Transverse colon (tissue), 4 donors: ENCODE results near the gene KRT34. TPM values are rescaled to one million over a fixed set of nuclear protein-coding genes. Genes with fewer than 3 reads are reported as not detected.

Source experiments
- DNase-seq: peaks from one replicate; pipeline ENCODE4 v3.0.0-alpha.2; 2019
- H3K27ac ChIP-seq, 4 donors: fragments of 200-600 bp; sonication (generic); 2 replicates each; pipeline ENCODE4 v1.5.1; 2016 to 2018; ENCODE audit warnings: inconsistent platforms in 4 of 4
- H3K27me3 ChIP-seq: fragments of 200-600 bp; sonication (generic); 2 replicates; pipeline ENCODE4 v1.5.1; 2017; ENCODE audit warnings: inconsistent platforms
- H3K36me3 ChIP-seq, 4 donors: fragments of 200-600 bp; sonication (generic); 2 replicates each; pipeline ENCODE4 v1.5.1; 2017 to 2019; ENCODE audit warnings: inconsistent platforms in 4 of 4
- H3K4me1 ChIP-seq, 4 donors: fragments of 200-600 bp; sonication (generic); 2 replicates each; pipeline ENCODE4 v1.5.1; 2017 to 2020; ENCODE audit warnings: inconsistent platforms in 4 of 4
- H3K4me3 ChIP-seq, 4 donors: fragments of 200-600 bp; sonication (generic); 1 replicate in 1 of 4; 2 replicates in 3 of 4; pipeline versions ENCODE4 v1.5.1 to v1.6.1; 2017 to 2019; ENCODE audit warnings: inconsistent platforms in 4 of 4
- H3K9me3 ChIP-seq, 2 donors: fragments of 200-600 bp; sonication (generic); 2 replicates each; pipeline ENCODE4 v1.5.1; 2017 to 2019; ENCODE audit warnings: inconsistent platforms in 2 of 2
- EP300 ChIP-seq: sonication (generic); formaldehyde crosslinking; IDR thresholded peaks from one replicate; pipeline ENCODE4 v1.6.1; 2017; ENCODE audit warnings: antibody characterized with exemption, low read depth
- POLR2A ChIP-seq: fragments of 450-650 bp; IDR thresholded peaks from one replicate; pipeline ENCODE4 v1.6.1; 2016; ENCODE audit warnings: antibody characterized with exemption, mild to moderate bottlenecking, moderate library complexity
- POLR2AphosphoS5 ChIP-seq, 3 donors: sonication (generic); formaldehyde crosslinking; IDR thresholded peaks; one replicate each; pipeline ENCODE4 v1.6.1; 2016; ENCODE audit warnings: antibody characterized with exemption in 3 of 3
- WGBS, 2 donors: methylation state at CpG; one replicate each; pipeline ENCODE4 v1.1.5; 2018; ENCODE audit warnings: low coverage in 1 of 2; 5-methylcytosine and 5-hydroxymethylcytosine counted together
- in situ Hi-C, 4 donors: fragments of 200-750 bp; cut with MboI; loops; one replicate each; pipeline versions ENCODE4 v1.15.0 to v1.15.1; 2017; ENCODE audit warnings: low sequenced_read_pairs in 3 of 4, low pct_ligation_motif_present in 1 of 4, low pct_unique_long_range_greater_than_20kb in 1 of 4
- intact Hi-C: fragments of 100-400 bp; cut with DNase I; formaldehyde crosslinking; loops from one replicate; pipeline ENCODE4 v1.15.1; 2023; ENCODE audit warnings: low total_unique reads
- total RNA-seq, 4 donors: library from RNA; depleted of rRNA; stranded (reverse); fragments of >200 nt; gene quantifications; one replicate each; pipeline ENCODE4 v1.1.0, GENCODE V29; 2016
- TF ChIP-seq, protein P1 (sequence below), 5 experiments: fragments of 200-600 bp in 3 of 5; fragments of 450-650 bp in 2 of 5; sonication (generic) in 3 of 5; IDR thresholded peaks; 1 replicate in 2 of 5; 2 replicates in 3 of 5; pipeline ENCODE4 v1.5.1; 2016 to 2017; ENCODE audit warnings: antibody characterized with exemption in 5 of 5, inconsistent platforms in 3 of 5, mild to moderate bottlenecking in 2 of 5, moderate library complexity in 1 of 5

Gene KRT34
- total RNA-seq, 4 donors from 2014 or later, result not detected

DNA sequence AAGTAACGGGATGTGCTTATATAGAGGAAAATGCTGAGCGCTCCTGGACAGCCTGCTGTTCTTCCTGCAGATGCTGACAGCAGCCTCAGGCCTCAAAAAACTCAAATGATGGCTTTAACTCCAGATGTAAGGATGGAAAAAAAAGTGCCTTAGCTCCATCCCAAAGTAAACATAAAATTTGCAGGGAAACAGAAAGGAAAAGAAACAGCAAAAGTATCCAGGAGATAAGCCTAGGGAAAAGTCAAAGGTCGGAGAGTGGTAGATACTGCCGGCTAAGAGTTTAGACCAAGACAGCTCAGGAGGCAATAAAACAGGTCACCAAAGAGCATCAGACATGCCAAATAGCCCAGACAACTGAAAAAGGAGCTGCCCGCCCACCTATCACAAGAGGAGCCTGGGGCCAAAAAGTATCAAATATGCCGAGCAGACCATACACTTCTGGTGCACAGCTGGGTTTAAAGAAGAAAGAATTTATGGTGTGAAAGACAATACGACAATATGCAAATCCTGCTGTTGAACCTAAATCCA lies 8.4 kb upstream of the KRT34 start:
- intact Hi-C loops (no loop called here), in situ Hi-C loops (no loop called here)
- H3K4me3 ChIP-seq, result no peak overlapping the region
- no peaks in the 10 kb centered on the region for H3K36me3 ChIP-seq
- no peak for DNase-seq
- TF ChIP-seq, protein P1, sequence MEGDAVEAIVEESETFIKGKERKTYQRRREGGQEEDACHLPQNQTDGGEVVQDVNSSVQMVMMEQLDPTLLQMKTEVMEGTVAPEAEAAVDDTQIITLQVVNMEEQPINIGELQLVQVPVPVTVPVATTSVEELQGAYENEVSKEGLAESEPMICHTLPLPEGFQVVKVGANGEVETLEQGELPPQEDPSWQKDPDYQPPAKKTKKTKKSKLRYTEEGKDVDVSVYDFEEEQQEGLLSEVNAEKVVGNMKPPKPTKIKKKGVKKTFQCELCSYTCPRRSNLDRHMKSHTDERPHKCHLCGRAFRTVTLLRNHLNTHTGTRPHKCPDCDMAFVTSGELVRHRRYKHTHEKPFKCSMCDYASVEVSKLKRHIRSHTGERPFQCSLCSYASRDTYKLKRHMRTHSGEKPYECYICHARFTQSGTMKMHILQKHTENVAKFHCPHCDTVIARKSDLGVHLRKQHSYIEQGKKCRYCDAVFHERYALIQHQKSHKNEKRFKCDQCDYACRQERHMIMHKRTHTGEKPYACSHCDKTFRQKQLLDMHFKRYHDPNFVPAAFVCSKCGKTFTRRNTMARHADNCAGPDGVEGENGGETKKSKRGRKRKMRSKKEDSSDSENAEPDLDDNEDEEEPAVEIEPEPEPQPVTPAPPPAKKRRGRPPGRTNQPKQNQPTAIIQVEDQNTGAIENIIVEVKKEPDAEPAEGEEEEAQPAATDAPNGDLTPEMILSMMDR (IDR thresholded peaks at IDR 0.05), result no peak
- no peak for TF ChIP-seq EP300
- no peak for TF ChIP-seq POLR2AphosphoS5 (IDR thresholded peaks at IDR 0.05)
- no peak for TF ChIP-seq POLR2A
- WGBS, 2 donors, result 56 to 66% methylated on average over 5 to 7 of the region's 7 CpGs
- no peaks in the 10 kb centered on the region for H3K4me1 ChIP-seq
- H3K27ac ChIP-seq, result no peak overlapping the region
- H3K27me3 ChIP-seq, result peaks cover 29% of the 10 kb centered on the region
- peaks cover 9 to 12% of the 10 kb centered on the region in 2 donors for H3K9me3 ChIP-seq

DNA sequence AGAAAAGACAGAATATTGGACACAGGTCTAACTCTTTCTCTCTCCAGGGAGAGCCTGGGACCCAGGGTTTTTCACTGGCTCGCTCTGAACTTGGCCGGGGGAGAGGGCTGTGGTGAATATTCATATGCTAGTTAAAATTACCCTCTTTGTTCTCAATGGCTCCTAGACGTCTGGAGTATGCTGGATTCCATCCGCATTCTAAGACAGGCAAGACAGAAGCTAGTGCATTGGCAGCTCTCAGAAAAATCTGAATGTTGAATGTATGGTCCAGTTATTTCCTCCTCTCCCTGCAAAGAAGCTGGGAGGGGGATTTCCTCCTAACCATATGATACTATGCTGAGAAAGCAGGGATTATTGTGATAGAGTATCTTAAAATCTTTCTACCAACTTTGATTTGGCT lies 5.6 kb upstream of the KRT34 start:
- no peak for TF ChIP-seq POLR2AphosphoS5 (IDR thresholded peaks at IDR 0.05)
- TF ChIP-seq POLR2A, result no peak
- TF ChIP-seq EP300, result no peak
- TF ChIP-seq, protein P1 (IDR thresholded peaks at IDR 0.05), result no peak
- WGBS, 2 donors, result 70 to 83% methylated on average over 2 to 4 of the region's 4 CpGs
- no peak overlapping the region for H3K4me3 ChIP-seq
- in situ Hi-C loops (no loop called here), intact Hi-C loops (no loop called here)
- no peaks in the 10 kb centered on the region for H3K36me3 ChIP-seq
- H3K27me3 ChIP-seq, result peaks cover 28% of the 10 kb centered on the region
- no peak for DNase-seq
- no peaks in the 10 kb centered on the region for H3K4me1 ChIP-seq
- H3K27ac ChIP-seq, result no peak overlapping the region
- H3K9me3 ChIP-seq, result peaks cover 9 to 14% of the 10 kb centered on the region in 2 donors

DNA sequence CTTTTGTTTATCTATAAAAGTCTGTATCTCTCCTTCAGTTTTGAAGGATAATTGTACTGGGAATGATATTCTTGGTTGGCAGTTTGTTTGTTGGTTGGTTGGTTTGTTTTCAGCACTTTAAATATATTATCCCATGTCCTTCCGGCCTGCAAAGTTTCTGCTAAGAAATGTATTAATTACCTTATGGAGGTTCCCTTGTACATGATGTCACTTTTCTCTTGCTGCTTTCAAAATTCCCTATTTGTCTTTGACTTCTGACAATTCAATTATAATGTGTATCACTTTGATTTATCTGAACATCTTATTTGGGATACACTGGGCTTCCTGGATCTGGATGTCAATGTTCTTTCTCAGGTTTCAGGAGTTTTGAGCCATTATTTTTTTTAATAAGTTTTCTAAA lies 4.1 kb upstream of the KRT34 start:
- H3K9me3 ChIP-seq, result peaks cover 9 to 14% of the 10 kb centered on the region in 2 donors
- intact Hi-C loops (no loop called here), in situ Hi-C loops (no loop called here)
- no peak for DNase-seq
- H3K36me3 ChIP-seq, result no peaks in the 10 kb centered on the region
- H3K4me3 ChIP-seq, result no peak overlapping the region
- no peak overlapping the region for H3K27ac ChIP-seq
- H3K27me3 ChIP-seq, result peaks cover 27% of the 10 kb centered on the region
- WGBS, 2 donors, result 73 to 89% methylated on average over 1 of the region's 1 CpG
- H3K4me1 ChIP-seq, result no peaks in the 10 kb centered on the region
- no peak for TF ChIP-seq POLR2A
- no peak for TF ChIP-seq POLR2AphosphoS5 (IDR thresholded peaks at IDR 0.05)
- no peak for TF ChIP-seq EP300
- TF ChIP-seq, protein P1 (IDR thresholded peaks at IDR 0.05), result no peak

DNA sequence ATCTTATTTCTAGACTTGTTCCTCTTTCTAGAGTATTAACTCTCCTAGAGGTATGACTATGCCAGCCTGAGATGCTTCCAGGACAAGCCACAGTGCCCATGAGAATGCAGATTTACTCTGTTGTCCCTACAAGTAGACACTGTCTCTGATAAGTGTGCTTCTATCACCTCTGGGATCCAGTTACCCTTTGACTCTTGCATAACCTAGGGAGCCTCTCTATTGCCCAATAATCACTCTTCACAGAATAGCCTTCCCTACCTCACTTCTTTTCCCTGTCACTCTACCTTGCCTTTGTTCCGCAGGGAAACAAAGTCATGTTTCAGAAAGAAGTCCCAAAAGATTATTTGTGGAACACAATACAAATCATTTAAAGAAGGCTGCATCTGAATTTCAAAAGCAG lies 1.6 kb upstream of the KRT34 start:
- intact Hi-C loops, result no loop called here
- no peak overlapping the region for H3K4me3 ChIP-seq
- H3K27me3 ChIP-seq, result peaks cover 16% of the 10 kb centered on the region
- in situ Hi-C loops, result no loop called here
- H3K4me1 ChIP-seq, result no peaks in the 10 kb centered on the region
- WGBS, 2 donors, result 97 to 100% methylated on average over 1 of the region's 1 CpG
- no peak for TF ChIP-seq POLR2A
- TF ChIP-seq, protein P1 (IDR thresholded peaks at IDR 0.05), result no peak
- TF ChIP-seq POLR2AphosphoS5 (IDR thresholded peaks at IDR 0.05), result no peak
- TF ChIP-seq EP300, result no peak
- H3K9me3 ChIP-seq, result peaks cover 9 to 14% of the 10 kb centered on the region in 2 donors
- DNase-seq, result no peak
- no peaks in the 10 kb centered on the region for H3K36me3 ChIP-seq
- no peak overlapping the region for H3K27ac ChIP-seq
